ENCODE results near the gene RNF44.
"Not testable (repeated sequence)": the region's sequence is repeated elsewhere in the genome, so short reads cannot be mapped to it uniquely, and the experiment has no call there.

Gene RNF44

GRCh38 chr5:176515396-176515795 is 21.8 kb downstream of the RNF44 start:
- DNase-seq: no peak

GRCh38 chr5:176514244-176514950 is 22.8 kb downstream of the RNF44 start:
- DNase-seq: no peak

GRCh38 chr5:176513788-176514187 is 23.4 kb downstream of the RNF44 start:
- DNase-seq: no peak

- no peak for DNase-seq
Measured at GRCh38 chr5:176508603-176509002, 28.6 kb downstream of the RNF44 start.

GRCh38 chr5:176507911-176508310 is 29.3 kb downstream of the RNF44 start:
- DNase-seq: no peak

GRCh38 chr5:176503496-176503895 is 33.7 kb downstream of the RNF44 start:
- DNase-seq: no peak

- no peak for DNase-seq
Measured at GRCh38 chr5:176501333-176501732, 35.9 kb downstream of the RNF44 start.

- DNase-seq: no peak
Measured at GRCh38 chr5:176500511-176500910, 36.7 kb downstream of the RNF44 start.

GRCh38 chr5:176499273-176499672 is 37.9 kb downstream of the RNF44 start:
- DNase-seq: no peak

- no peak for DNase-seq
Measured at GRCh38 chr5:176497852-176498251, 39.4 kb downstream of the RNF44 start.

GRCh38 chr5:176492431-176492830 is 44.8 kb downstream of the RNF44 start:
- DNase-seq: no peak

- DNase-seq: no peak
Measured at GRCh38 chr5:176491901-176492300, 45.3 kb downstream of the RNF44 start.

- no peak for DNase-seq
Measured at GRCh38 chr5:176491101-176491502, 46.1 kb downstream of the RNF44 start.

GRCh38 chr5:176490301-176490700 is 46.9 kb downstream of the RNF44 start:
- DNase-seq: no peak

GRCh38 chr5:176489077-176489476 is 48.1 kb downstream of the RNF44 start:
- no peak for DNase-seq

- not testable (repeated sequence) for DNase-seq
Measured at GRCh38 chr5:176487160-176487559, 50.0 kb downstream of the RNF44 start.

GRCh38 chr5:176486189-176486757 is 50.9 kb downstream of the RNF44 start:
- no peak for DNase-seq

- DNase-seq: no peak
Measured at GRCh38 chr5:176485176-176485575, 52.0 kb downstream of the RNF44 start.

- no peak for DNase-seq
Measured at GRCh38 chr5:176481711-176482110, 55.5 kb downstream of the RNF44 start.
